NCI-H2171 (cell line): ENCODE results near the gene SEMA6D.
"Not testable (repeated sequence)": the region's sequence is repeated elsewhere in the genome, so short reads cannot be mapped to it uniquely, and the experiment has no call there.

Source experiments
- DNase-seq: peaks from one replicate; lab custom pipeline; 2025; lab: John Stamatoyannopoulos, UW

SEMA6D gene

GRCh38 chr15:47716516-47716915 is 789 bp upstream of the SEMA6D start:
- DNase-seq = no peak

- no peak for DNase-seq
These were observed 1.5 kb downstream of the SEMA6D start for GRCh38 chr15:47718497-47719437.

GRCh38 chr15:47719730-47720129 is 2.4 kb downstream of the SEMA6D start:
- no peak for DNase-seq

- DNase-seq = no peak
These were observed 3.2 kb downstream of the SEMA6D start for GRCh38 chr15:47720555-47720954.

- no peak for DNase-seq
These were observed 4.4 kb downstream of the SEMA6D start for GRCh38 chr15:47721676-47722075.

GRCh38 chr15:47724346-47724745 is 7.0 kb downstream of the SEMA6D start:
- no peak for DNase-seq

GRCh38 chr15:47725051-47725450 is 7.7 kb downstream of the SEMA6D start:
- no peak for DNase-seq

- no peak for DNase-seq
These were observed 8.6 kb downstream of the SEMA6D start for GRCh38 chr15:47725906-47726305.

- no peak for DNase-seq
These were observed 9.1 kb downstream of the SEMA6D start for GRCh38 chr15:47726399-47726823.

GRCh38 chr15:47727137-47727536 is 9.8 kb downstream of the SEMA6D start:
- DNase-seq = no peak

GRCh38 chr15:47727676-47728075 is 10.4 kb downstream of the SEMA6D start:
- DNase-seq = no peak

GRCh38 chr15:47728426-47728825 is 11.1 kb downstream of the SEMA6D start:
- no peak for DNase-seq

- DNase-seq = no peak
These were observed 11.6 kb downstream of the SEMA6D start for GRCh38 chr15:47728886-47729285.

GRCh38 chr15:47731230-47731629 is 13.9 kb downstream of the SEMA6D start:
- no peak for DNase-seq

- DNase-seq = no peak
These were observed 14.9 kb downstream of the SEMA6D start for GRCh38 chr15:47732248-47732647.

GRCh38 chr15:47733085-47733484 is 15.8 kb downstream of the SEMA6D start:
- DNase-seq = no peak

GRCh38 chr15:47736143-47736786 is 19.0 kb downstream of the SEMA6D start:
- DNase-seq = no peak

GRCh38 chr15:47737477-47737876 is 20.2 kb downstream of the SEMA6D start:
- no peak for DNase-seq

- not testable (repeated sequence) for DNase-seq
These were observed 21.0 kb downstream of the SEMA6D start for GRCh38 chr15:47738144-47738825.

GRCh38 chr15:47741082-47741481 is 23.8 kb downstream of the SEMA6D start:
- no peak for DNase-seq

- no peak for DNase-seq
These were observed 24.6 kb downstream of the SEMA6D start for GRCh38 chr15:47741907-47742306.

- no peak for DNase-seq
These were observed 25.0 kb downstream of the SEMA6D start for GRCh38 chr15:47742334-47742733.

GRCh38 chr15:47742742-47743141 is 25.4 kb downstream of the SEMA6D start:
- DNase-seq = no peak
